ENCODE data around the gene PRPF40B. TPM values are rescaled to one million over a fixed set of nuclear protein-coding genes. Genes with fewer than 3 reads are reported as not detected.
A peak's percentile ranks its signal among the peaks of the same experiment; 100 is the strongest.

The PRPF40B gene
- total RNA-seq, 1 donor from 2014 or later, result 13.7 TPM

DNA sequence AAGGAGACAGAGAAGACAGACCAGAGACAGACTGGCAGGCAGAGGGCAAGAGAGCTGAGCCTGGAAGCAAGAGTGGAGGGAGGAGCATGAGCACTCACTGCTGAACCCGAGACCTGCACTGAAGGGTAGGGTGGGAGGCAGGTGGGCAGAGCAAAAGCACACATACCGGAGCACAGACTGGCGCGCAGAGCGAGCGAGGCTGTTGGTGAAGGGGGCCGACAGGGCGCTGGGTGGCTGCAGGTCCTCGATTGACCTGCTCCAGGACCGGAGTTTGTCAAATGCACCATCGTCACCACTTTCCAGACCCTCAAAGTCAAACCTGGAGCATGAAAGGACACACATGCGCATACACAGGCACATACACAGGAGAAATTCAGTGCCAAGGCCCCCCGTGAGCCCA lies 34.9 kb downstream of the PRPF40B start:
- DNase-seq (ENCODE audit: low spot score), result peak; percentile 57

DNA sequence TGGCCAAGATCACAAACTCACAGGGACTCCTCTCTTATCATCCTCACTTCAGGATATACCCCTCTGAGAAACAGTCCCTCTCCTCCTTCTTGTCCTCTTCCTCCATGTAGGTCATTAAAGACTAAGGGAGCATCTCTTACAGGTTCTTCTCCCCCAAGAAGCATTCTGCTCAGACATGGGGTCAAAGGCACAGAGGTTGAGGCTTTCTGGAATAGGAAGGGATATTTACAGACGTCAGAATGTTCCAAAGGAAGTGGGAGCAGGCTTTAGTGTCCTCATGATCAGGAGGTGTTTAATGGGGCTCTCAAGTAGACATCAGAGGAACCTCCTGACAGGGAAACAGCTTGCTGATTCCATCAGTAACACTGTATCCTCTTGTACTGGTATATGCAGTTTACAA lies 36.4 kb downstream of the PRPF40B start:
- DNase-seq (ENCODE audit: low spot score), result no peak

DNA sequence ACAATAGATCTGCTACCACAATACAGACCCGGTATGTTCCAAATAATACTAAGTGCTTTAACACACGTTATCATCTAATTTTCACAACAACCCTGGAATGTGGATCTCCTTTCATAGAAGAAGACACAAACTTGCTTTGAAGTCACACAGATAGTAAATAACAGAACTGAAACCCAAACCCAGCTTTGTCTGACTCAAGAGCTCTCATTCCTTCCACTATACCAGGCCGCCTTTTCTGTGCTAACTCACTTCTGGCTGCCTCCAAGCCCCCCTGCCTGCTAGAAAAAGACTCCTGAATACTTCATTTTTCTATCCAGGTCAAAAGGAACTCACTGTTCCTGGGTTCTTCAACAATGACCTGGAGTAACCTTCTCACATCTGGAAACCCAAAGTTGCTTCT lies 37.8 kb downstream of the PRPF40B start:
- no peak for DNase-seq (ENCODE audit: low spot score)

DNA sequence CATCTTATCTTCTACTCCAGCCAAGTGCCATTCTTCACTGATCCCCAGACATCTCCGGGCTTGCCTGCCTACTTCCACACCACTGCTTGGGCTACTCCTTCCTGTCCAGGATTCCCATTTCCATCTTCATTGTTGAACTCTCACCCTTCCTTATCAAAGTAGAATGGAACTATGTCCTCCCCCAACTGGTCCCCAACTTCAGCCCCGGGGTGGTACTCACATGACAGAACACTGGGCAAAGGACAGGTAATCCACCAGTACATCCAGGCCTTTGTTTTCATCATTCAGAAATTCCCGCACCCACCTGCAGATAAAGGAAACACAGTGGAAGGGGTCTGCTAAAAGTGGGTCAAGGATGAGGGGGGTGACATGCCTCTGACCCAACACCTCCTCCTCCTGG lies 38.4 kb downstream of the PRPF40B start:
- DNase-seq (ENCODE audit: low spot score), result peak; percentile 64

DNA sequence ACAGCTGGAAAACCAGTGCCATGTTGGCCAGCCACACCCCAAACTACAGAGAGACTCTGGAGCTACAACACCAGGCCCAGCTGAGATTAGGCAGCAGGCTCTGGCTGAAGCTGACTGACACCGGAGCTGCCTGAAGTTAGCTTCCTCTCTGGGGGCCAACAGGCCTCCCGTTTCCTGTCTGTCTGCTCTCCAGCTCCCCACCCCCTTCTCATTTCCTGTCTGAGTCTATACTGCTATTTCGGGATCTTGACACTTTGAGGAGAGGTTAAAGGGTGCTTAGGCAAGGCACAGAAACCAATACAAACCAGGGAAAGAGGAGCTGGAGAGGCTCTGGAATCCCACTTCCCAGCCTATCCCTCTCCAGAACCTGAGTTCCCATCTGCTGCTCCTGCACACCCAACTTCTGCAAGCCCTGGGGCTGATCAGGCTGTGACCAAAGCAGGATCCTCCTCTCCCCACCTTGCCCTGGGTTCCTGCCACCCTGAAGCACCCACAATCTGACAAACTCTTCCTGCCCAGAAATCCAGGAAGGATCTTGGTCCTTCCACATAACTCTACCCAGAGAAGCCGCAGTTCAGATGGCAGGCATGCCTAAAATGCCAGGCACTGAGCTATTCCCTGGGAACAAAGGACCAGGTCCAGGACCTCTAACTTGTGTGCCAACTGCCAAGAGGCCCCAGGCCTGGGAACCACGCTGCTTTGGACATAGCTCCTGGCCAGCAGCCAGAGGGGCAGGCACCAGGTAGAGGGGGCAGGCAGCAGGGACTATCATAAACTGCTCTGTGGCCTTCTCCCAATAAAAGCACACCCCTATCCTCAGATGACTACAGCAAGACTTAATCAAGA lies 39.9 kb downstream of the PRPF40B start:
- DNase-seq (ENCODE audit: low spot score), result peak; percentile 88

DNA sequence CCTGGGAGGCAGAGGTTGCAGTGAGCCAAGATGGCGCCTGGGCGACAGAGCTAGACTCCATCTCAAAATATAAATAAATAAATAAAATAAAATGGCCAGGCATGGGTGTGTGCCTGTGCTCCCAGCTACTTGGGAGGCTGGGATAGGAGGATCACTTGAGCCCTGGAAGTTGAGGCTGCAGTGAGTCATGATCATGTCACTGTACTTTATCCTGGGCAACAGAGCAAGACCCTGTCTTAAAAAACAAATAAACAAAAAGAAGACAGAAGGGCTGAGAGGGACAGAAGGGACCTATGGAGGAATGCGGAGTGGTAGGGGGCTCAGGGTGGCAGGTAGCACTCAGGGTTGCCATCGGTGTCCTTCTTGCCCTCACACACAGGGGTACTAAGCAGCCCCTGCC lies 40.8 kb downstream of the PRPF40B start:
- DNase-seq (ENCODE audit: low spot score), result no peak

DNA sequence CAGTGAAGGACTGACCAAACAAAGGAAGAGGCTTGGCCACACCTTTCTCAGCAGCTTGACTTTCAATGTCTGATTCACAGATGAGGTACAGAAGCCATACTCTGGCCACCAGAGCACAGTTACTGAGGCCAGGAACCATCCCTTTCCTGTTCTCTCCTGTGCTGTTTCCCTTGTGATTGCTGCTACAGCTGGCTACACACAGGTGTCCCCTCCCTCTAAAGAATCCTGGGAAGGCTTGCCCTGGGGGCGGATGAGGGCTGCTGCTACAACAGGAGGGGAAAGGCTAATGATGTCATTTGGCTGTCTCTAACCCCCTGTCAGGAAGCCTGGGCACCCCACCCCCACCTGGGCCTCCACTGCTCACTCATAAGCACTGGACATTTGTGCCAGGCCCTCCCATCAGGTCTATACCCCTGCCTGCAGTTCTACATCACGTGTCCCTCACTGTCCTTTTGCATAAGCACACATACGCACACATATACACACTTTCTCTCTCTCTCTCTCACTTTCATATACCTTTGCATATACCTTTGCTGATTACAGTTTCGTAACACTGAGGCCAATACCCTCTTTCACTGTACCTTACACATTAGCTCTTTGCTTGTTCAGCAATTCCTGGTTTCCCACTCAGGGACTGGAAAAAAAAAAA lies 41.4 kb downstream of the PRPF40B start:
- no peak for DNase-seq (ENCODE audit: low spot score)

DNA sequence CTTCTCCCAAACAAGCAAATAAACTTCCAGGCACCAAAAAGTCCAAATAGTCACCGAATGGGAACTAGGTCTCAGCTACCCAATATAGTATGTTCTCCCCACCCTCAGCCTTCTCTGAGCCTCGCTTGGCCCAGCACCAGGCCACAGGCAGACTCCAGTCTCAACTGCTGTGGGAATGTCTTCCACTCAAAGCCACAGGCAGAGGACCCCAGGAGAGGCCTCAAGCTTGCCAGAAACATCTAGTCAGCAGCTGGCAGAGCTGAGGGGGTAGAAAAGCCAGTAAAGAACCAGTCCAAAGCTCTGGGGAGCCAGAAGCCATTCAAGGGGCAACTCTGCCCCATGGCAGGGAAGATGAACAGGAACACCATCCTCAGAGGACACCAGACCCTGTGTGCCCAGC lies 42.0 kb downstream of the PRPF40B start:
- DNase-seq (ENCODE audit: low spot score), result peak; percentile 76

DNA sequence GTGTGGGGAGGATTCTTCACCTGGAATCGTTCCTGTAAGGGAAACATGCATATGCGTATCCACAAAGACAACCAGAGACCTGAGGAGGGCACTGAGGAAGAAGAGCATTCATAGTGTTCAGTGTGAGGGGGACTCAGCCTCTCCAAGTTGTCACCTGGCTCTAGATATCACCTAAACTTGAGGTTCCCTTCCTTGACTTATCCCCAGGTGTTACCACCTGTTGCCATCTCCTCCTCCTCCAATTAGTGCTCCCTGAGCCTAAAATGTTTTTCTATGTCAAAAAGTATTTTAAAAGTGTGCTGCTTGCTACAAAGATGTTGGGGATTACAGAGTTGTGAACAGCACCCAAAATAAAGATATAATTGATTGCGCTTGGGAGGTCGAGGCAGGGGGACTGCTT lies 42.8 kb downstream of the PRPF40B start:
- no peak for DNase-seq (ENCODE audit: low spot score)

DNA sequence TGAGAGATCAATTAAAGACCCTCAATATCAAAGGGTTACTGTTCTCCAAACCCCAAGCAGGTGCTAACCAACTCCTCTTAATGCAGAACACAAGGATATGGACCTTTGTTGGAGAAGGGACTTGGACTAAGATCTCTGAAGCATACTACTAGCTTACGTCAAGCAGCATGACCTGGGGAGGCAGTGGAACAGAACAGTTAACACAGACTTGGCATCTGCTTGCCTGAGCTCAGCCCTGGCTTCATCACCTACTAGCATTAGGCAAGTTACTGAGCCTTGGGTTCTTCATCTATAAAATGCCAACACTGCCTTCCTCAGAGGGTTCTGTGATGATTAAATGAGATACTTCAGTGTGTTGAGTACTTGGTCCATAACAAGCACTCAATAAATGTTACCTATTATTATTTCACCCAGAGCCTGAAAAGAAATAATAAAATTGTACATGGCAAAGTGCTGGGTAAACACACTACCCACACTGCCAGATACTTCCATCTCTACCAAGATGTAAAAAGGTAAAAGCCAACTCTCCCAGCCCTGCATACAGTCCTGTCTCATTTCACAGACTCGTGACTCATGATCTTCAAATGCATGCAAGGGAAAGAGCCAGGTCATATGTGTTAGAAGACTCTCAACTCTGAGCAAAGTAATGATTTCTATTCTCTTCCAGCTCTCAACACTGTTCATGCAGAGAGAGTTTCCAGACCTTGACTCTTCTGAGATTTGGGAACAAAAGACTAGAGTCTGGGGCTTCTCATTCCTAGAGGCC lies 44.1 kb downstream of the PRPF40B start:
- DNase-seq (ENCODE audit: low spot score), result no peak

DNA sequence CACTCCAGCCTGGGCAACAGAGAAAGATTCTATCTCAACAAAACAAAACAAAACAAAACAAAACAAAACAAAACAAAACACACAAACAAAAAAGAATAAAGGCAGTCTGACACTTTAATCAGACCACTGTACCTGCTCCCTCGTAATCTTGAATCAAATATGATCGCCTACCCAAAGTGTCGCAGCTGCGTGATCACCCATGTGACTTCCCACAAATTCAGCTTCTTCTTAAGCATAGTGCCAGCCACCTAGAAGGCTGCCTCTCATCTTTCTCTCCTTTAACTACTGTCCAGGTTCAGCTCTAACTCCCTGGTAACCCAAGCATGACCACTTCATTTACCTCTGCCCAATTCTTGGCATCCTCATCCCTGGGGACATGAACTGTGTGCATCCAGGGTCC lies 46.4 kb downstream of the PRPF40B start:
- DNase-seq (ENCODE audit: low spot score), result peak; percentile 35

DNA sequence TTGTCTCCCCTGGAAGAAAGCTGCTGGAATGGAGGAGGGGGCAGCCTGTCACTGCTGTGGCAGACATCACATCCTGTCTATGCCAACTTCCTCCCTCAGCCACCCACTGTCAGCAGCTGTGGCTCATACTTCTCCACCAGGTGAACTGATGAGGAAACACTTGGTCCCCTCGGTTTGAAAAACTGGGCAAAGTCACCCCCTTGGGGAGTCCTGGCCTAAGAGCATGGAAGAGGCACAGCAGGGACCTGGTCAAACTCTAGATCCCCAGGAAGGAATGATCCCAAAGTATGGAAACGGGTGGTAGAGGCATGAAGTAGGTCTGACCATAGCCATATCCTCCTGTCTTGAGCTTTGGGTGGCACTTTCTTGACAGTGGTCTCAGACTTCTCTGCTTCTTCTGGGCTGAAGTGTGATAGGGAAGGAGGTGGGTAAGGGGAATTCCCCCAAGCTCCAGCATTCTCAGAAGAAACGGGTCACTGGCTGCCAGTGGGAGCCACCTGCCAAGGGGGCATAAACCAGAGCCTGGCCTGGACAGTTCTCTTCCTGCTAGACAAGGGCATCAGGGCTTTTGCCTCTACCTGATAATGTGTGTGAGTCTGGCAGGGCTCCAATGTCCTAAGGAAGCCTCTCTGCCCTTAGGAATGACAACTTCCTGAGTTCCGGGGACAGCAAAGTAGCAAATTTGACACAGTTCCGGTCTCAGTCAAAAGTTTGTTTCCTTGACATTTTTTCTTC lies 47.8 kb downstream of the PRPF40B start:
- DNase-seq (ENCODE audit: low spot score), result peak; percentile 75

DNA sequence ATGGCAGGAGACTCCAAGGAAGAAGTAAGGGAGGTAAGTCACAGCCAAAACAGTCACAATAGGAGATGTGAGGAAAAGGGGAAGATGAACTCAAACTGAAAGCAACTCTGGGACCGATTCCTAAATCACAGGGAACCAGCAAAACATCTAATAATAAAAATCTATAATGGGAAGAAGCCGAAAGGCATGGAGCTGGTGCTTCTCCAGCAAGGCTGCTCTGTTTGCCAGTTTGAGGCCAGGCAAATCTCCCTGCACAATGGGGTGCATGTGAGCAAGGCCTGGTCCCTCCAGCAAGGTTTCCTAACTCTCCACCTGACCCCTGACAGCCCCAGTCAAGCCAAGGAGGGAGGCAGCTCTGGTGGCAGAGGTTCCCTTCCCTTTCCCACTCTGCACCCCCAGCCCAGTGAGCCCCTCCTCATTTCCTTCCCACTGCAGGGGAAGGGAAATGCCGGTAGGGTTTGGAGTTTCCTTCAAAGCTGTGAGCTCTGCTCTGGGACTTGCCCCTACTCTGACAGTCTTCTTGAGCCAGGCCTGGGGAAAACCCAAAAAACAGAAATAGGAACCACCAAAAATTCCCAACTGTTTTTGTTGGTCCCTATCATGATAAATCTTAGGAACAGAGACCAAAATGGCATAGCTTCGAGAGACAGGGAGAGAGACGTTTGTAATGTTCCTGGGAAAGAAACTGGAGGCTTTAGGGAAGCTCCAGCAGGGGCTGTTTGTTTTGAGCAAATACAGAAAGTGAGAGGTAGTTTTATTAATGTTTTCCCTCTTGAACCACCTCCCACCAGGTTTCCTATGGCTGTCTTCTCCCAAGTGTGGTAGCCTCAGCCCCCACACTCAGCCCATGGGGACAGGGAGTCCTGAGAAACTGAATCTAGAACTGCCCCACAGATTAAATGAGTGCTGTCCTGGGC lies 49.2 kb downstream of the PRPF40B start:
- DNase-seq (ENCODE audit: low spot score), result no peak

DNA sequence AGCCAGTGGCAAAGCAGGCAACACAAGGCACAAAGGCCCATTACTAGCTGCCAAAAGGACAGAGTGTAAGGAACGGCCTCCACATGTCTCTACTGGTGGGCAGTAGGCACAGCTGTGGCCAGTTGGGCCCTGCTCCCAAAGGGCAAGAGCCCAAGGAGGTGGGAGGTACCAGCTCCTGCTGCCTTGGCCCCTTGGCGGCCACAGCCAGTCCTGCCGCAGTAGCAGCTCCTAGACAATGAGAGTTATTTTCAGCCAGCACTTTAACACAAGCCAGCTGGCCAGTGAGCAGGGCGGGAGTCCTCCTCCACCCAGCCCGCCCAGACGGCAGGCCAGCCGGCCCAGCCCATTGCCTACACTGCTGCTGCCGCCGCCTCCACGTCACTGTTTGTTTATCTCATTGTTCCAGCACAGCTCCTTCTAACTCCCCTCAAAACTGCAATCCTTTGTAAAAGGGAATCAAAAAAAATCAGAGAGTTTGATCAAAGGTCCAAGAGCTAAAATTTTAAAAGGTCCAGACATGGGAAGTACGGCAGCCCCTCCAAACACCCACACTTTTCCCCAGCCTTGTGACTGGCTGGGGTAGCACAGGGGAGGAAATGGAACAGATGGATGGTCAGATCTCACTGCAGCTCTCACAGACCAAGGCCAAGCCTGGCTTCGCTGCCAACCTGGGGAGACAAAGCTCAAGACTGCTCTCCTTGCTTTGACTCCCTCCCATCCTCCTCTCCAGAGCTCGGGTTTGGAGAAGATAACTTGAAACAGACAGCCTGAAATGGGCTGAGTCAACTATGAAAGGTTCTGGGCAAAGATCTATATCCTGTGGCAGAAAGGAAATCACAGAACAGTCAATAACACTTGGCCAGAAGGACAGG lies 50.3 kb downstream of the PRPF40B start:
- peak; percentile 93 for DNase-seq (ENCODE audit: low spot score)

DNA sequence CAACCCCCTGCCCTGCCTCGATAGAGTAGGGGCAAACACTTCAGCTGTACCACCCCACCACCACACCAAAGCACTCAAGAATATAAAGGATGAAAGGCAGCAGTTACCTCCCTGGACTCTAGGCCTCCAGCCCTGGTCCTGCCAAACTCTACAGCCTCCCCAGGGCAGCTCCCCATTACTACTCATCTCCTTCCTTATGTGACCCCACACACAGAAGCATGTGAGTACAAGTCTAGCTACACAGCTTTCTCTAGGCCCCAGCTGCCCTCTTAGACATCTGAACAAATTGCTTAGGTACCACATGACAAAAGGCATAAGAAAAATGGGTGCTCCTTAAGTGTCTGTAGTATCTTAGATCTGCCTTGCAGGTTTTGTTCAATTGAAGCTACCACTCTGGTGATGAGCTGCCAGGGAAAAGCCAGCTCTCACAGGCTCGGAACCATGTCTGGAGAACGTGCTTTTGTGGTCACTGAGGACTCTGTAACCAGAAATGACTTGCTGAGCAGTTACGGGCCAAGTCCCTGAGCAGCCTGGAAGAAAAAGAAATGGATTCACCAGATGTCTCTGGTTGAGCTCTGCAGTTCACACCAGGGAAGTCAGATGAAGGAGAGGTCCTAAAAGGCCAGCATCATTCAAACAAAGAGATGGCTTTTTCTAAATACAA lies 51.1 kb downstream of the PRPF40B start:
- DNase-seq (ENCODE audit: low spot score), result no peak

DNA sequence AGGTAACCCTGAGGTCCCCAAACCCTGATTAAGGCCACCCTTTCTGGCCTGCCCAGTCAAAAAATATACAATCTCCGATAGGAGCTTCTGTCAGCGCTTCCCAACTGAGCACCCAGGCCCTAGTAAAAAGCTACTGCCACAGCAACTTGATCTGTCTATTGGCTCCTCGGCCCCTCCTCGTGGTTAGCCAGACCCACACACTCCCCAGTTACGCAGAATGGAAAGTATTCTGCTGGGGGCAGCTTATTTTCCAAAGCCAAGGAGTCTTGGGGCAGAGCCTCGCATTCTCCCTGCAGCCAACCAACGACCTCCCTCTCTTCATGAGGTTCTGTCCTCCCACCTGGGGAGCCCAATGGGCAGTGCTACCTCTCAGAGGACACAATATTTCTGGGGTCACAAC lies 51.8 kb downstream of the PRPF40B start:
- no peak for DNase-seq (ENCODE audit: low spot score)

DNA sequence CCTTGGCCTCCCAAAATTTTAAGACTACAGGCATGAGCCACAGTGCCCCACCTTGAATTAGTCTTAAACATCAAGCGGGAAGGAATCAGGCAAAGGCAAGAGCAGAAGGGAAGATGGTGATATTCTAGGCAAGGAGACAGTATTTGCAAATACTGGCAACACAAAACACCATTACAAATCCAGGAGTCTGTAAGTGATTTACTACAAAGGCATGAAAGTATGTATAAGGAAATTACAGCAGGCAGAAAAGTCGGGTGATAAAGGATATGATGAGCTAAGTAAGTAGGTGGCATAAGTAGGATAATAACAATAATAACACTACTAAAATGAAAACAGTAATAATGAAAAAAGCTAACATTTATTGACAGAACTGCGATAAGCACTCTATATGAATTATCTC lies 55.4 kb downstream of the PRPF40B start:
- no peak for DNase-seq (ENCODE audit: low spot score)

DNA sequence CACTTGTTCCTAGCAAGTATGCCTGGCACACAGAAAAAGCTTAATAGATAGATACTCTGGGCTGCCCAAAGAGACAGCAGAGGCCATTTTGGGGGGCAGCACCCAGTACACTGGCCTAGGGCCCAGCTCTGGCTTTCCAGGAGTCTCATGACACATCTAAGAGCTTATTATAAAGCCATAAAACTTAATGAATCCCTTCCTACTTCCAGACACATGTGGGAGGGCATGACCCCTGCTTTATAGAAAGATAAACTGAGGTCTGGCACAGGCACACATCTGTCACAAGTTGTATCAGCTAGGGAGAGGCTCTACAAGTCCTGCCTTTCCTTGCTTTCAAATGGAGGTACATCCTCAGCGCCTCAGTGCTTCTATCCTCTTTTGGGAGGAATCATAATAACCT lies 56.7 kb downstream of the PRPF40B start:
- DNase-seq (ENCODE audit: low spot score), result no peak
